ENCODE measurements around the gene GABRB3. TPM values are rescaled to one million over a fixed set of nuclear protein-coding genes. Genes with fewer than 3 reads are reported as not detected.
"Not testable (repeated sequence)": the region's sequence is repeated elsewhere in the genome, so short reads cannot be mapped to it uniquely, and the experiment has no call there.

The GABRB3 gene
- total and polyA plus RNA-seq, 10 donors, result 0.09 to 7.0 (median 1.2) TPM

GRCh38 chr15:26720546-26720945 lies 52.3 kb downstream of the GABRB3 start:
- Histone ChIP-seq H3K9me3 (peaks cover 0 to 33% (median 4%) of the 10 kb centered on the region in 8 donors), H3K4me3 (no peak overlapping the region), H3K36me3 (no peaks in the 10 kb centered on the region), H3K27me3 (replicated peaks in 1 of 7) (no peaks in the 10 kb centered on the region), H3K27ac (no peak overlapping the region), H3K4me1 (no peaks in the 10 kb centered on the region)
- no peak for TF ChIP-seq CTCF (IDR thresholded peaks at IDR 0.05 in 8 of 11, conservative IDR thresholded peaks at IDR 0.05 in 3 of 11)
- intact Hi-C loops (cut with DNase I; ENCODE audit: low total_unique reads), result no loop called here
- WGBS, 5 donors, result 16 to 25% (median 22%) methylated on average over 5 of the region's 5 CpGs
- DNase-seq, result no peak

GRCh38 chr15:26719866-26720265 lies 53.0 kb downstream of the GABRB3 start:
- H3K27ac ChIP-seq; intact Hi-C loops (cut with DNase I; ENCODE audit: low total_unique reads); DNase-seq; H3K27me3 ChIP-seq (replicated peaks in 1 of 7); H3K36me3 ChIP-seq; H3K4me3 ChIP-seq; H3K4me1 ChIP-seq: not testable (repeated sequence)
- peaks cover 0 to 29% (median 4%) of the 10 kb centered on the region in 8 donors for H3K9me3 ChIP-seq
- 13 to 25% (median 19%) methylated on average over 4 to 5 of the region's 5 CpGs for WGBS, 5 donors

- no peaks in the 10 kb centered on the region for H3K27me3 ChIP-seq (replicated peaks in 1 of 7)
- H3K4me3 ChIP-seq, result no peak overlapping the region
- H3K9me3 ChIP-seq, result peaks cover 0 to 41% (median 2%) of the 10 kb centered on the region in 8 donors
- intact Hi-C loops (cut with DNase I; ENCODE audit: low total_unique reads), result no loop called here
- no peak for TF ChIP-seq POLR2A (IDR thresholded peaks at IDR 0.05)
- no peak for TF ChIP-seq CTCF (IDR thresholded peaks at IDR 0.05 in 8 of 11, conservative IDR thresholded peaks at IDR 0.05 in 3 of 11)
- TF ChIP-seq POLR2AphosphoS5 (IDR thresholded peaks at IDR 0.05), result no peak
- no peak for DNase-seq
- H3K36me3 ChIP-seq, result no peaks in the 10 kb centered on the region
- 73 to 88% (median 79%) methylated on average over 3 of the region's 3 CpGs for WGBS, 5 donors
- peaks cover 0 to 9% (median 0%) of the 10 kb centered on the region in 6 donors for H3K4me1 ChIP-seq
- no peak overlapping the region for H3K27ac ChIP-seq
These were observed 56.8 kb downstream of the GABRB3 start for GRCh38 chr15:26716069-26716468.

- 81 to 97% (median 87%) methylated on average over 5 of the region's 5 CpGs for WGBS, 5 donors
- H3K9me3 ChIP-seq, result peaks cover 0 to 53% (median 8%) of the 10 kb centered on the region in 8 donors
- TF ChIP-seq POLR2A (IDR thresholded peaks at IDR 0.05) (no peak), CTCF (IDR thresholded peaks at IDR 0.05 in 8 of 11, conservative IDR thresholded peaks at IDR 0.05 in 3 of 11) (no peak), POLR2AphosphoS5 (IDR thresholded peaks at IDR 0.05) (no peak)
- H3K27me3 ChIP-seq (replicated peaks in 1 of 7), result no peaks in the 10 kb centered on the region
- DNase-seq, result no peak
- intact Hi-C loops (cut with DNase I; ENCODE audit: low total_unique reads), result no loop called here
- peaks cover 0 to 9% (median 0%) of the 10 kb centered on the region in 6 donors for H3K4me1 ChIP-seq
- no peak overlapping the region for H3K27ac ChIP-seq
- H3K36me3 ChIP-seq, result no peaks in the 10 kb centered on the region
- no peak overlapping the region for H3K4me3 ChIP-seq
These were observed 59.4 kb downstream of the GABRB3 start for GRCh38 chr15:26713498-26713897.

GRCh38 chr15:26712335-26712734 lies 60.5 kb downstream of the GABRB3 start:
- Histone ChIP-seq H3K9me3 (peaks cover 0 to 46% (median 8%) of the 10 kb centered on the region in 8 donors), H3K4me3 (no peak overlapping the region), H3K27ac (no peak overlapping the region), H3K36me3 (no peaks in the 10 kb centered on the region), H3K27me3 (replicated peaks in 1 of 7) (no peaks in the 10 kb centered on the region), H3K4me1 (peaks cover 0 to 9% (median 0%) of the 10 kb centered on the region in 6 donors)
- WGBS, 5 donors, result 76 to 83% (median 79%) methylated on average over 5 of the region's 5 CpGs
- TF ChIP-seq POLR2A (IDR thresholded peaks at IDR 0.05), result no peak
- no peak for TF ChIP-seq POLR2AphosphoS5 (IDR thresholded peaks at IDR 0.05)
- TF ChIP-seq CTCF (IDR thresholded peaks at IDR 0.05 in 8 of 11, conservative IDR thresholded peaks at IDR 0.05 in 3 of 11), result no peak
- no peak for DNase-seq
- intact Hi-C loops (cut with DNase I; ENCODE audit: low total_unique reads), result no loop called here

All from spleen (tissue), 11 donors.